Measurements from ENCODE around the gene EIF4EBP3.
"Not testable (repeated sequence)": the region's sequence is repeated elsewhere in the genome, so short reads cannot be mapped to it uniquely, and the experiment has no call there.

Gene EIF4EBP3

DNA sequence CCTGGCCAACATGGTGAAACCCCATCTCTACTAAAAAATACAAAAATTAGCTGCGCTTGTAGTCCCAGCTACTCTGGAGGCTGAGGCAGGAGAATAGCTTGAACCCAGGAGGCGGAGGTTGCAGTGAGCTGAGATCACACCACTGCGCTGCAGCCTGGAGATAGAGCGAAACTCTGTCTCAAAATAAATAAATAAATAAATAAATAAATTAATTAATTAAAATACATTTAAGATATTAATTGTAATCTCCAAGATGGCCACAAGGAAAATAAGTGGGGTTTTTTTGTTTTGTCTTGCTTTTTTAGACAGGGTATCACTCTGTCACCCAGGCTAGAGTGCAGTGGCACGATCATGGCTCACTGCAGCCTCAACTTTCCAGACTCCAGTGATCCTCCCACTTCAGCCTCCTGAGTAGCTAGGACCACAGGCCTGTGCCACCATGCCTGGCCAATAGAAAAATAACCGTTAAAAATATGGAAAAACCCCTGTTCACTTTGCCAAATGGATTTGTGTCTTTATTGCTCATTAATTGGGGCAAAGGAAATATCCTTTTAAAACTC lies 31.8 kb downstream of the EIF4EBP3 start:
- DNase-seq = not testable (repeated sequence)

DNA sequence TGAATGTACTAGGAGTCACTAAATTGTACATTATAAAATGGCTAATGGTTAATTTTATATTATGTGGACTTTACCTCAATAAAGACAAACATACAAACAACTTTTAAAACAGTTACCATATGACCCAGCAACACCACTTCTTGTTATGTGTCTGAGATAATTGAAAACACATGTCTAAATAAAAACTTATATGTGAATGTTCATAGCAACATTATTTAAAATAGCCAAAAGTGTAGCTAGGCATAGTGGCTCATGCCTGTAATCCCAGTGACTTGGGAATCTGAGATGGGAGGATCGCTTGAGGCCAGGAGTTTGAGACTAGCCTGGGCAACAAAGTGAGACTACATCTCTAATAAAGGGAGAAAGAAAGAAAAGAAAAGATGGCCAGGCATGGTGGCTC lies 40.0 kb downstream of the EIF4EBP3 start:
- DNase-seq = no peak

DNA sequence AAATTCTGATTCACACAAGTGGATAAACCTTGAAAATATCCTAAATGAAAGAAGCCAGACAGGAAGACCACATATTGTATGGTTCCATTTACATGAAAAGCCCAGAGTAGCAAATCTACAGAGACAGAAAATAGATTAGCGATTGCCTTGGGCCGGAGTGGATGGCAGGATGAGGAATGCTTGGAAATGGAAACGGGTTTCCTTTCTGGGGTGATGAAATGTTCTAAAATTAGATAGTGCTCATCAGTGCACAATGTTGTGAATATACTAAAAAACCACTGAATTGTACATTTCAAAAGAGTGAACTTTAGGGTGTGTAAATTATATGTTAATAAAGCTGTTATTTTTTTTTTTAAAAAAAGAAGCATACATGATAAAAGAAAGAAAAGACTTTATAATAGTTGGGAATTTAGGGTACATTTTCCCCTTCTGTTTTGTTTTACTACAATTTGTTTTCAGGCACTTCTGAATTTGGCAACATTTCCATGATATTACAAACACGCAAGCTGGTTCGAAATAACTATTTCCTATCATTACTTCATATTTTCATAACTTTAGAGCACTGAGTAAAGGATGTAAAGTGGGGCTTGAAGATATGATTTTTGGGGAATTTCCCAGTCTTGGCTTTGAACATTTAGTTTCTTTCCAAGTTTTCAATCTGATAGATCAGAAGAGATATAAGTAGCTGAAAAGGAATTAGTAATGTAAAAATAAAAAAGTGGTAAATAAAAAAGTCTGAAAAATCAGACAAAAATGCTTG lies 41.0 kb downstream of the EIF4EBP3 start:
- peak; percentile 13 for DNase-seq

- DNase-seq = no peak
These were observed 43.4 kb downstream of the EIF4EBP3 start for GRCh38 chr5:140590861-140591260.

GRCh38 chr5:140591747-140592372 lies 44.4 kb downstream of the EIF4EBP3 start:
- peak; percentile 39 for DNase-seq

- not testable (repeated sequence) for DNase-seq
These were observed 45.6 kb downstream of the EIF4EBP3 start for GRCh38 chr5:140593070-140593469.

GRCh38 chr5:140594169-140594568 lies 46.7 kb downstream of the EIF4EBP3 start:
- DNase-seq = no peak

GRCh38 chr5:140595538-140596300 lies 48.3 kb downstream of the EIF4EBP3 start:
- DNase-seq = no peak

DNA sequence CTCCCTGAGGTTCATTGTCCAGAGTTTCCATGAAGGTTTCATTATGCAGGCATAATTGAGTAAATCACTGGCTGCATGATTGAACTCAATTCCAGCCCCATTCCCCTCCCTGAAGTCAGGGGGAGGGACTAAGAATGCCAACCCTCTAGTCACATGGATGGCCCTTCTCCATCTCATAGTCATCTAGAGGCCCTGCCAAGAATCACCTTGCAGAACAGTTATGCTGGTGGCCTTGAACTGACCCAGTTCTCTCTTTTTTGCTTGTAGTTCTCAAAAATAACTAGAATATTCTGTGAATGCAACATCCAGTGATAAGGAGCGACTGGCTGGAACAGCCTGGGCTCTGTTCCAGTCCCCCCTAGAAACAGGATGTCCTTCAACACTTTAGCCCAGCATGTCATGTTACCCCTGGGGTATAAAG lies 48.9 kb downstream of the EIF4EBP3 start:
- no peak for DNase-seq

- no peak for DNase-seq
These were observed 51.4 kb downstream of the EIF4EBP3 start for GRCh38 chr5:140598836-140599235.
